ENCODE data around the gene USP38. TPM values are rescaled to one million over a fixed set of nuclear protein-coding genes. Genes with fewer than 3 reads are reported as not detected.

The USP38 gene
- total and polyA plus RNA-seq, 2 of the 4 experiments (the other 2 are of a cell fraction), result 5.5 to 17.0 TPM

DNA sequence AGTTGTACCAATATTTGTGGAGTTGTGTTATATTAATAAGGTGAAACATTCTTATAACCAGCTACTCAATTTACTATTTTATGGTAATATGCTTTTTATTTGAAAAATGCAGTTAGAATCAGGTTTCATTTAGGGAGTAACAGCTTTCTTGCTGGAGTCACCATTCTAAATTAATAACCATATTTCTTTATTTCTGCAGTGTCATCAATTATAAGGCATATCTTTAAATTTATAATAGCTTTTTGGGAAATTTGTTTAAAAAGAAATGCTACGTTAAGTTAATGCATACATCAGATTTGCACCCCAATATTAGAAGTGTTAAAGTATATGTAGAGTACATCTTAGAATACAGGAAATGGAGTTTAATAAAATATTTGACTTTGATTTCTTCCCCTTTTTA, 18.9 kb downstream of the USP38 start:
- dilution Hi-C loops (cut with HindIII; ENCODE audit: low sequenced_read_pairs, unreplicated experiment) (no loop called here), intact Hi-C loops (cut with micrococcal nuclease) (loop anchor here (2.0 kb wide), 1 partner anchor 193 kb away; no protein-coding TSS in a partner anchor), in situ Hi-C loops (cut with MboI; ENCODE audit: low sequenced_read_pairs) (loop anchor here (5.0 to 25.0 kb wide), 2 partner anchors 134 to 284 kb away; partner anchors contain the start of gene GAB1)
- DNase-seq (no peak), ATAC-seq (ENCODE audit: low read depth) (no peak)
- no peaks in the 10 kb centered on the region for H3K4me1 ChIP-seq (ENCODE audit: control insufficient read depth, insufficient read depth, low read length)
- no peaks in the 10 kb centered on the region for H3K27me3 ChIP-seq (ENCODE audit: control insufficient read depth, insufficient read depth, low read length)
- no peak overlapping the region for H2BK15ac ChIP-seq (ENCODE audit: low read depth, low read length)
- POLR2A ChIA-PET (ENCODE audit: unreplicated experiment), result no interaction called here
- no peaks in the 10 kb centered on the region for H3K9me3 ChIP-seq (ENCODE audit: control insufficient read depth, insufficient read depth, low read length)
- H2BK20ac ChIP-seq (ENCODE audit: low read depth, low read length), result no peak overlapping the region
- H3K14ac ChIP-seq (replicated peaks; ENCODE audit: low read depth, low read length), result no peak overlapping the region
- peaks cover 21% of the 10 kb centered on the region for H3K36me3 ChIP-seq (ENCODE audit: control insufficient read depth, insufficient read depth, low read length)
- H2AK5ac ChIP-seq (ENCODE audit: low read depth, low read length), result no peak overlapping the region
- no peak overlapping the region for H3K4ac ChIP-seq (ENCODE audit: low read depth, low read length)
- no CpG with 5 or more reads among the region's 1 CpG for WGBS, 2 experiments (ENCODE audit: extremely low coverage in 2 of 2, insufficient read length in 1 of 2)
- H2BK120ac ChIP-seq (ENCODE audit: low read depth, low read length), result no peak overlapping the region
- no peak overlapping the region for H3K4me2 ChIP-seq (ENCODE audit: low read depth, low read length)
- H3K79me1 ChIP-seq (ENCODE audit: low read depth in 1 of 2, low read length in 2 of 2), result peaks cover 3 to 5% of the 10 kb centered on the region in 2 experiments; a peak in 2 of 4 replicates
- H2AFZ ChIP-seq (replicated peaks; ENCODE audit: low read length, poor library complexity), result no peak overlapping the region
- H4K20me1 ChIP-seq (ENCODE audit: insufficient read depth, low read length), result no peaks in the 10 kb centered on the region
- TF ChIP-seq MAFK (IDR thresholded peaks at IDR 0.05; ENCODE audit: low read depth, low read length) (peak; percentile 92), FOS (IDR thresholded peaks at IDR 0.05; ENCODE audit: low read depth, low read length) (no peak)
- no peak overlapping the region for H4K8ac ChIP-seq (ENCODE audit: low read depth in 2 of 2, low read length in 2 of 2)
- BruUV-seq (replicated peaks), result no TSS peak
- no peak overlapping the region for H3K18ac ChIP-seq (ENCODE audit: low read depth, low read length)
- H3K9me1 ChIP-seq (ENCODE audit: insufficient read depth, low read length), result no peaks in the 10 kb centered on the region
- no peak overlapping the region for H2AK9ac ChIP-seq (replicated peaks; ENCODE audit: low read depth, low read length, poor library complexity)
- CTCF ChIA-PET, result no interaction called here
- H3K4me3 ChIP-seq (ENCODE audit: insufficient read depth, low read depth, low read length), result no peak overlapping the region
- no peak overlapping the region for H4K5ac ChIP-seq (ENCODE audit: low read depth, low read length)
- H2BK5ac ChIP-seq (ENCODE audit: low read depth, low read length, poor library complexity, severe bottlenecking), result no peak overlapping the region
- H3K27ac ChIP-seq (ENCODE audit: insufficient read depth, low read length), result no peak overlapping the region
- no peak overlapping the region for H3K23ac ChIP-seq (ENCODE audit: low read depth, low read length)
- no peak overlapping the region for H3K56ac ChIP-seq (ENCODE audit: extremely low read depth, insufficient read depth, low read length)
- no peak overlapping the region for H4K91ac ChIP-seq (ENCODE audit: insufficient read depth, low read depth, low read length)
- no peak overlapping the region for H3K9ac ChIP-seq (ENCODE audit: low read depth, low read length)

Measured in IMR-90 (cell line).